NCI-H1417 treated with DMSO at 0.1 percent for 48 hours (cell line): Measurements from ENCODE around the gene VCX3B.
"Not testable (repeated sequence)": the region's sequence is repeated elsewhere in the genome, so short reads cannot be mapped to it uniquely, and the experiment has no call there.

Experiments used
- DNase-seq: peaks from one replicate; lab custom pipeline; 2025; lab: John Stamatoyannopoulos, UW

Gene VCX3B

GRCh38 chrX:8464530-8464929, at the start of gene VCX3B:
Gene VCX3B (plus strand): TSS chrX:8464830. CDS start chrX:8465451, 621 bp downstream.
- not testable (repeated sequence) for DNase-seq

- no peak for DNase-seq
Measured at GRCh38 chrX:8418301-8418700, 46.3 kb upstream of the VCX3B start.

- no peak for DNase-seq
Measured at GRCh38 chrX:8424912-8425311, 39.7 kb upstream of the VCX3B start.

GRCh38 chrX:8429692-8430249, 34.9 kb upstream of the VCX3B start:
- DNase-seq: no peak

GRCh38 chrX:8430444-8430843, 34.2 kb upstream of the VCX3B start:
- no peak for DNase-seq

- DNase-seq: no peak
Measured at GRCh38 chrX:8432396-8432795, 32.2 kb upstream of the VCX3B start.

- no peak for DNase-seq
Measured at GRCh38 chrX:8433109-8434062, 31.2 kb upstream of the VCX3B start.

GRCh38 chrX:8447368-8447767, 17.3 kb upstream of the VCX3B start:
- no peak for DNase-seq

GRCh38 chrX:8452343-8452742, 12.3 kb upstream of the VCX3B start:
- not testable (repeated sequence) for DNase-seq

- no peak for DNase-seq
Measured at GRCh38 chrX:8453611-8454010, 11.0 kb upstream of the VCX3B start.

- DNase-seq: no peak
Measured at GRCh38 chrX:8455557-8455956, 9.1 kb upstream of the VCX3B start.

- no peak for DNase-seq
Measured at GRCh38 chrX:8462488-8462887, 2.1 kb upstream of the VCX3B start.

- DNase-seq: no peak
Measured at GRCh38 chrX:8484360-8484949, 19.8 kb downstream of the VCX3B start.

GRCh38 chrX:8495036-8495435, 30.4 kb downstream of the VCX3B start:
- DNase-seq: not testable (repeated sequence)

- DNase-seq: no peak
Measured at GRCh38 chrX:8500203-8500602, 35.6 kb downstream of the VCX3B start.

- DNase-seq: not testable (repeated sequence)
Measured at GRCh38 chrX:8502101-8502500, 37.5 kb downstream of the VCX3B start.

- no peak for DNase-seq
Measured at GRCh38 chrX:8504451-8504850, 39.8 kb downstream of the VCX3B start.
